Inferior parietal cortex (tissue), 1 donor: ENCODE data around the gene P2RX4.
"Not testable (repeated sequence)": the region's sequence is repeated elsewhere in the genome, so short reads cannot be mapped to it uniquely, and the experiment has no call there.

ENCODE experiments used
- DNase-seq: peaks from one replicate; pipeline ENCODE4 v3.0.0-alpha.2; 2016; ENCODE audit errors: extremely low spot score

Gene P2RX4

GRCh38 chr12:121222847-121223246 is 12.9 kb downstream of the P2RX4 start:
- DNase-seq: no peak

- no peak for DNase-seq
These were observed 13.7 kb downstream of the P2RX4 start for GRCh38 chr12:121223292-121224285.

GRCh38 chr12:121224591-121224990 is 14.7 kb downstream of the P2RX4 start:
- DNase-seq: no peak

- DNase-seq: no peak
These were observed 16.5 kb downstream of the P2RX4 start for GRCh38 chr12:121226399-121226798.

- DNase-seq: not testable (repeated sequence)
These were observed 16.9 kb downstream of the P2RX4 start for GRCh38 chr12:121226871-121227270.

GRCh38 chr12:121227294-121227693 is 17.4 kb downstream of the P2RX4 start:
- no peak for DNase-seq

- no peak for DNase-seq
These were observed 19.2 kb downstream of the P2RX4 start for GRCh38 chr12:121228919-121229665.

- peak; percentile 84 for DNase-seq
These were observed 20.1 kb downstream of the P2RX4 start for GRCh38 chr12:121229826-121230537.

GRCh38 chr12:121230538-121230907 is 20.6 kb downstream of the P2RX4 start:
- no peak for DNase-seq

GRCh38 chr12:121232163-121232562 is 22.2 kb downstream of the P2RX4 start:
- no peak for DNase-seq

GRCh38 chr12:121232977-121233627 is 23.2 kb downstream of the P2RX4 start:
- no peak for DNase-seq

- no peak for DNase-seq
These were observed 23.7 kb downstream of the P2RX4 start for GRCh38 chr12:121233628-121234020.

GRCh38 chr12:121236776-121237175 is 26.8 kb downstream of the P2RX4 start:
- DNase-seq: no peak

- DNase-seq: no peak
These were observed 27.5 kb downstream of the P2RX4 start for GRCh38 chr12:121237415-121237814.

- DNase-seq: no peak
These were observed 28.2 kb downstream of the P2RX4 start for GRCh38 chr12:121238086-121238485.

GRCh38 chr12:121238604-121239350 is 28.8 kb downstream of the P2RX4 start:
- no peak for DNase-seq

GRCh38 chr12:121239351-121240061 is 29.6 kb downstream of the P2RX4 start:
- DNase-seq: no peak

- DNase-seq: no peak
These were observed 30.1 kb downstream of the P2RX4 start for GRCh38 chr12:121240062-121240420.

GRCh38 chr12:121240484-121241101 is 30.7 kb downstream of the P2RX4 start:
- DNase-seq: no peak
